GM12874 (cell line): Measurements from ENCODE around the gene TEDC1.

ENCODE experiments used
- CTCF ChIP-seq: IDR thresholded peaks from 2 replicates; pipeline ENCODE4 v1.5.1; 2011; ENCODE audit warnings: low read depth, mild to moderate bottlenecking, control low read depth, low read length, moderate library complexity; ENCODE audit not compliant: insufficient read depth

TEDC1 gene

GRCh38 chr14:105460616-105461015 is 30.4 kb upstream of the TEDC1 start:
- TF ChIP-seq CTCF: no peak

- no peak for TF ChIP-seq CTCF
Observed at GRCh38 chr14:105461903-105462302, 29.1 kb upstream of the TEDC1 start.

- TF ChIP-seq CTCF: no peak
Observed at GRCh38 chr14:105464501-105464900, 26.5 kb upstream of the TEDC1 start.

- TF ChIP-seq CTCF: no peak
Observed at GRCh38 chr14:105465209-105466031, 25.6 kb upstream of the TEDC1 start.

- TF ChIP-seq CTCF: no peak
Observed at GRCh38 chr14:105466531-105467248, 24.4 kb upstream of the TEDC1 start.

- no peak for TF ChIP-seq CTCF
Observed at GRCh38 chr14:105467249-105467941, 23.7 kb upstream of the TEDC1 start.

GRCh38 chr14:105467942-105468471 is 23.0 kb upstream of the TEDC1 start:
- TF ChIP-seq CTCF: no peak
